ENCODE measurements around the gene GRAMD2A. TPM values are rescaled to one million over a fixed set of nuclear protein-coding genes. Genes with fewer than 3 reads are reported as not detected.

The GRAMD2A gene
- total RNA-seq, 1 donor from 2014 or later, result 5.5 TPM

GRCh38 chr15:72176743-72177142 lies 20.8 kb downstream of the GRAMD2A start:
- FAIRE-seq, result no peak
- TF ChIP-seq CTCF (IDR thresholded peaks at IDR 0.05; ENCODE audit: insufficient read depth, low read length, severe bottlenecking), result no peak
- H3K36me3 ChIP-seq (ENCODE audit: control insufficient read depth, insufficient read depth, low read length), result no peaks in the 10 kb centered on the region
- no peak for DNase-seq (ENCODE audit: low read depth)
- H3K27me3 ChIP-seq (ENCODE audit: control insufficient read depth, insufficient read depth, low read length), result no peaks in the 10 kb centered on the region
- H3K4me3 ChIP-seq (ENCODE audit: low read depth, low read length), result no peak overlapping the region

- Histone ChIP-seq H3K4me3 (ENCODE audit: low read depth, low read length) (no peak overlapping the region), H3K36me3 (ENCODE audit: control insufficient read depth, insufficient read depth, low read length) (no peaks in the 10 kb centered on the region), H3K27me3 (ENCODE audit: control insufficient read depth, insufficient read depth, low read length) (no peaks in the 10 kb centered on the region)
- TF ChIP-seq CTCF (IDR thresholded peaks at IDR 0.05; ENCODE audit: insufficient read depth, low read length, severe bottlenecking), result no peak
- FAIRE-seq, result no peak
- no peak for DNase-seq (ENCODE audit: low read depth)
Measured at GRCh38 chr15:72176159-72176558, 21.4 kb downstream of the GRAMD2A start.

GRCh38 chr15:72175186-72176044 lies 22.2 kb downstream of the GRAMD2A start:
- H3K4me3 ChIP-seq (ENCODE audit: low read depth, low read length), result no peak overlapping the region
- TF ChIP-seq CTCF (IDR thresholded peaks at IDR 0.05; ENCODE audit: insufficient read depth, low read length, severe bottlenecking), result no peak
- FAIRE-seq (peak; percentile 75), DNase-seq (ENCODE audit: low read depth) (no peak)
- no peaks in the 10 kb centered on the region for H3K27me3 ChIP-seq (ENCODE audit: control insufficient read depth, insufficient read depth, low read length)
- no peaks in the 10 kb centered on the region for H3K36me3 ChIP-seq (ENCODE audit: control insufficient read depth, insufficient read depth, low read length)

GRCh38 chr15:72174551-72175165 lies 22.9 kb downstream of the GRAMD2A start:
- FAIRE-seq (no peak), DNase-seq (ENCODE audit: low read depth) (no peak)
- no peak for TF ChIP-seq CTCF (IDR thresholded peaks at IDR 0.05; ENCODE audit: insufficient read depth, low read length, severe bottlenecking)
- Histone ChIP-seq H3K4me3 (ENCODE audit: low read depth, low read length) (no peak overlapping the region), H3K27me3 (ENCODE audit: control insufficient read depth, insufficient read depth, low read length) (no peaks in the 10 kb centered on the region), H3K36me3 (ENCODE audit: control insufficient read depth, insufficient read depth, low read length) (no peaks in the 10 kb centered on the region)

GRCh38 chr15:72173864-72174550 lies 23.6 kb downstream of the GRAMD2A start:
- FAIRE-seq, result no peak
- TF ChIP-seq CTCF (IDR thresholded peaks at IDR 0.05; ENCODE audit: insufficient read depth, low read length, severe bottlenecking), result no peak
- H3K27me3 ChIP-seq (ENCODE audit: control insufficient read depth, insufficient read depth, low read length), result no peaks in the 10 kb centered on the region
- no peaks in the 10 kb centered on the region for H3K36me3 ChIP-seq (ENCODE audit: control insufficient read depth, insufficient read depth, low read length)
- no peak for DNase-seq (ENCODE audit: low read depth)
- no peak overlapping the region for H3K4me3 ChIP-seq (ENCODE audit: low read depth, low read length)
